CD4-positive, alpha-beta T cell treated with Interleukin-1 beta for 1 hour (primary cell): ENCODE measurements around the gene NOL3.

Source experiments
- DNase-seq, 2 donors: peaks; one replicate each; pipeline ENCODE4 v3.0.0-alpha.2; 2020 to 2022

The NOL3 gene

DNA sequence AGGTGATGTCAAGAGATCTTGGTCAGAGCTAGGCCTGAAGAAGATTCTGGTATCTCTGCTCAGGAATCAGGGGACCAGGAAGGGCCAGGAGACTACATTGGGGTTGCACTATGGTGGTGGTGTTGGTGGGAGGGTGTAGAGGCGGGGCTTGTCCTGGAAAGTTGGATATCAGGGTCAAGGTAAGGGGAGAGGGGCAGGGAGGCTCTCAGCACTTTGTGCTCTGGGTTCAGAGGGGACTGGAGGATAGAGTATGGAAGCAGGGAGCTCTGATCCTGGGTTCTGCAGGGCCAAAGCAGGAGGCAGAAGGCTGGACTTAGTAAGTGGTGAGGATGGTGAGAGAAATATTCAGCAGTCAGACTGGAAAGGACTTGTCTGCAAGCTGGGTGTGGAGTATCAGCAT is 3.0 kb downstream of the NOL3 start:
- DNase-seq = no peak

GRCh38 chr16:67173808-67174705 is 3.7 kb downstream of the NOL3 start:
- peak; percentile 75 to 76 for DNase-seq

DNA sequence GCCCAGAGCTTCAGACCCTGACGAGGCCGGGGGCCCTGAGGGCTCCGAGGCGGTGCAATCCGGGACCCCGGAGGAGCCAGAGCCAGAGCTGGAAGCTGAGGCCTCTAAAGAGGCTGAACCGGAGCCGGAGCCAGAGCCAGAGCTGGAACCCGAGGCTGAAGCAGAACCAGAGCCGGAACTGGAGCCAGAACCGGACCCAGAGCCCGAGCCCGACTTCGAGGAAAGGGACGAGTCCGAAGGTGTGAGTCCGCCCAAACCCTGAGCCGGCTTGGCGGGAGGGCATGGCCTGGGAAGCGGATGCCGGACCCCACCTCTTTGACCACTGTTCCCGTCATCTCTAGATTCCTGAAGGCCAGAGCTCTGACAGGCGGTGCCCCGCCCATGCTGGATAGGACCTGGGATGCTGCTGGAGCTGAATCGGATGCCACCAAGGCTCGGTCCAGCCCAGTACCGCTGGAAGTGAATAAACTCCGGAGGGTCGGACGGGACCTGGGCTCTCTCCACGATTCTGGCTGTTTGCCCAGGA is 4.4 kb downstream of the NOL3 start:
- DNase-seq = no peak

- no peak for DNase-seq
Measured at GRCh38 chr16:67176662-67177061, 6.3 kb downstream of the NOL3 start.

DNA sequence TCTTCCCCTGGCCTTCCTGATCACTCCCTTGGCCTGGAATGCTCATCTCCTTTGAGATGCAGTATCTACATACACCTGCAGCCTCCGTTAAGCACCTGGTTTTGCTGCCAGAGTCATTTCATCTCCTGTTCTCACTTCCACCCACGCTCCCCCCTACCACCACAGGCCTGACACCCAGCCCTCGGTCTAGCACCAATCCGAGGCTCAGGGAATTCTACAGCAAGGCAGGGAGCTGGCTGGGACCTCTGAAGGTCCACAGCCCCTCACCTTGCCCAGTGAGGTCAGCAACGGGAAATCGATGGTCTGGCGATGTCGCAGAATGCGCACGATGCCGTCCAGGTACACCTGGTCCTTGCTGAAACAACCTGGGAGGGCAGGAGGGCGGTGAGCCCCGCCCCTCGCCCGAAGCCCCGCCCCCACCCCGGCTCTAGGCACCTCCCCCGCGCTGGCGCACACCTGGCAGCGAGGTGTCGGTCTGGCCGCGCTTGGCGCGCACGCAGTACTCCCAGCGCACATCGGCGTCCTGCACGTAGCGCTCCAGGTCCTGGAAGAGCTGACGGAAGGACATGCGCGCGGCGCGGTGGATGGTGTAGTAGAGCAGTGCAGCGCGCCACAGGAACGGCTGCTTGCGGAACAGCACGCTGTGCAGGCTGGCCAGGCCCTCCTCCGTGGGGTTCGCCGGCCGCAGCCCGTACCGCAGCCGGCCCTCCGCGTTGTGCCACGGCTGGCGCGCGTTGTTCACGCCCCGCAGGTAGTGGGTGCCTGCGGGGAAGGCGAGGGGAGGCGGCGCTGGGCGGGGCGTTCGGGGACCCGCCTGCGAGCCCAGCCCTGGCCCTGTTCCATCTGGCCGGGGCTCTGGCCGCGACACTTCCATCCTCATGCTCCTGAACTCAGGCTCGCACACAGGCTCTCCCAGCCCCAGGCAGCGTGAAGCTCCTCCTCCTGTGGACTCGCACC is 7.7 kb downstream of the NOL3 start:
- DNase-seq = peak; percentile 63 to 76

- no peak for DNase-seq
Measured at GRCh38 chr16:67179421-67180080, 9.2 kb downstream of the NOL3 start.

DNA sequence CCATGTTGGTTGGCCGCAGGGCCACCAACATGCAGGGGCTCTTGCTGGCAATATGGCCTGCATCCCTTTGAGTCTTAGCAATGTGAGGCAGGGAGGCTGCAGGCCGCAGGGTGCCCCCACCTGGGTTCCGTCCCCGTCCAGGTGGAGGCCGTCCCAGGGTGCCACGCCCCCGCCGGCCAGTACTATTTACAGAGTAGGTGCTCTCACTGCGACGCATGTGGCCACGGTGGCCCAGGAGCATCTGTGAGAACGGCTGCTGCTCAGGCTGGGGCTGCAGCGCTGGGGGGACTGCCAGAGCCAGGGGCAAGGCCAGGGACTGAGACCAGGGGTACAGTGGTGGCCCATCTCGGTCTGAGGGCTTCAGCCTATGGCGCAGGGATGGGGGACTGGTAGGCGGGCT is 9.8 kb downstream of the NOL3 start:
- no peak for DNase-seq

DNA sequence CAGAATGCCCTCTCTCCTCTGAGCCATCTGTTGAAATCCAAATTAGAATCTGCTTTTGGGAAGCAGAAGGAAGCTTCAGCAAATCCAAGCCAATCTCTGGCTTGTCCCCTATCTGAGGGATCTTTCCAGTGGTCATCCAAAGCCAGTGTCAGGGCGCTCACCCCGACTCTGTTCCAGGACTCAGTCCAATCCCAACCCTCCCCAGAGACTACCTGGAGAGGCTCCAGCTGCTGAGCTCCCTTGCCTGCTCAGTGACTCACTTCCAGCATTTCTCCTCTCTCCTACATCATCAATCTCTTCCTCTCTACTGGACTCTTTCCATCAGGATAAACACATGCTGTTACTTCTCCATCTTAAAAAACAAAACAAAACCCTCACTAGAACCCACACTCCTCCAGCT is 11.0 kb downstream of the NOL3 start:
- DNase-seq = no peak

- no peak for DNase-seq
Measured at GRCh38 chr16:67182288-67182687, 11.9 kb downstream of the NOL3 start.

DNA sequence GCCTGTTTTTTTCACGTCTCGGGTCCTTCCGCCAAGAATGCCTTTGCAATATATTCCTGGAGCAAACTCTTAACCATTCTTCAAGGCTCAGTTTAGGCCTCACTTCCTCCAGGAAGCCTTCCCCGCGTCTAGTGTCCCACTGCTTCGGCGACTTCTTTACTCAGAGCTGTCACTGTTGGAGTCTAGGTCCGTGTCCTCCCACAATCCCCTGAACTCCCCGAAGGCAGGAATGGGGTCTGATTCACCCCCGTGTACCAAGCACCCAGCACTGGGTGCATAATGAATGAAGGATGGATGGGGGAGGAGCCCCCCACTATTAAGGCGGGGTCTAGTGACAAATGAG is 12.9 kb downstream of the NOL3 start:
- no peak for DNase-seq

GRCh38 chr16:67183627-67184452 is 13.5 kb downstream of the NOL3 start, which contains the start of gene MATCAP1:
Gene MATCAP1, minus strand, starts transcription at chr16:67183963. Its CDS starts 3,353 bp downstream, at chr16:67180610.
- peak; percentile 97 for DNase-seq

DNA sequence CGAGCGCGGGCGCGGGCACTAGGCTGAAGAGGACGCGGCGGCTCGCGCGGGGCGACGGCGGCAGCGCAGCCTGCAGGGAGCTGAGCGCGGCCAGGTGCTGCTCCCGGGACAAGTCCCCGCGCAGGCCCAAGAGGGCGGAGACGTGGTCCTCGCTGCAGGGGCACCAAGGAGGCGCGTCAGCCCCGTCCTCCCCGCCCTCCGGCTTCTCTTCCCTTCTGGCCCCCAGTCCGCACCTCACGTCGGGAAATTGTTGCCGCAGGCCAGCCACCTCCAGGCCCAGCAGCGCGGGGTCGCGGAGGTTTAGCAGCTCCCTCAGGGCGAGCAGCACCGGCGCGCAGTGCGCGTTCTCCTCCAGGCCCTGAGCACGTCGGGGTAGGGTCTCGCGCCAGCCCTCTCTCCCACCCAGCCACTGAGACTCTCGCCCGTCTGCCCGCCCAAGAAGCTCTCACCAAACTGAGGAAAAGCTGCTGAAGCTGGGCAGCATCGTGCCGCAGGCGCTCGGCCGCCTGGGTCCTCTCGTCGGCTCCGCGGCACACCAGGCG is 14.2 kb downstream of the NOL3 start:
- no peak for DNase-seq

- peak; percentile 84 for DNase-seq
Measured at GRCh38 chr16:67184995-67185650, 14.8 kb downstream of the NOL3 start.

DNA sequence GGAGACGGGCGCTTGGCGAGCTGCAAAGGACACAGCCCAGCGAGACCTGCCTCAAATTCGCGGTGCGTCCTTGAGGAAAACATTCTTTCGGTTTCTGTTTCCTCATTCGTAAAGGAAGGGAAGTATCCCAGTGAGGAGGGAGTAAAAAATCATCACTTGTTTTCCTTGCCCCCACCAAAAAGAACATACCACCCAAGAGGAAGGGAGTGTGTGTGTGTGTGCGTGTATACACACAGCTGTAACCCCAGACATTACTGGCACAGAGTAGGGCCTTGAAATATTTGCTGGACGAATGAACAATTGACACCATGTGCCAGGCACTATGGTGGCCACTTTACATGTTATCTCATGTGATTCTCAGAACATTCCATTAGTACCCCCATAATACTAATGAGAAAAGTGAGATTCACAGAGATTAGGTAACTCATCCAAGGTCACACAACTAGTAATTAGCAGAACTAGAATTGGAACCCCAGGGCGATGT is 15.4 kb downstream of the NOL3 start:
- no peak for DNase-seq

DNA sequence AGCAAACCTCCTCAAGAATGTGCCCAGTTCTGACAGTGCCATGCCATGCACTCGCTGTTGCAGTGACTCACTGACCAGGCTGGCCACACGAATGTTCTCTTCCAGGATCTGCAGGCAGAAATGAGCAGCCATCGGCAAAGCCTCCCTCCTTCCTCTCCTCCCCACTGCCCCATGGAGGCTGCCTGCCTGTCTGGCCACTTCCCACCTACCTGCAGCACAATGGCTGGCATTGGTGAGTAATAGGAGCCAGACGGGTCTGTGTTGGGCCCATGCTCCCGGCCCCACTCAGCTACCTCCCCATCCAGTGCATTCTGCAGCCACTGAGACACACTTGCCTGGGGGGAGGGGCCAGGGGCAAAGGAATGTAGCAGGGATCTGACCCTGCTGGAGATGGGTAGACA is 16.2 kb downstream of the NOL3 start:
- no peak for DNase-seq

- no peak for DNase-seq
Measured at GRCh38 chr16:67187175-67187890, 17.0 kb downstream of the NOL3 start.

GRCh38 chr16:67188323-67188722 is 18.0 kb downstream of the NOL3 start:
- DNase-seq = no peak

GRCh38 chr16:67188798-67189197 is 18.5 kb downstream of the NOL3 start:
- DNase-seq = no peak

- DNase-seq = no peak
Measured at GRCh38 chr16:67190041-67190440, 19.7 kb downstream of the NOL3 start, which contains the start of gene EXOC3L1. Gene EXOC3L1, minus strand, starts transcription at chr16:67190136. Its CDS starts 460 bp downstream, at chr16:67189676.
